Gastrocnemius medialis (tissue), 4 donors: Measurements from ENCODE around the gene ITGA11. TPM values are rescaled to one million over a fixed set of nuclear protein-coding genes. Genes with fewer than 3 reads are reported as not detected.

Experiments
- ATAC-seq, 2 donors: fragments of 150-250 bp; one replicate each; pipeline ENCODE4 v1.9.1; 2016
- DNase-seq, 2 donors: peaks; one replicate each; pipeline ENCODE4 v3.0.0-alpha.2; 2019
- H3K27ac ChIP-seq, 4 donors: fragments of 200-600 bp; sonication (generic); 1 replicate in 1 of 4; 2 replicates in 3 of 4; pipeline ENCODE4 v1.5.1; 2016 to 2018; ENCODE audit warnings: mild to moderate bottlenecking in 2 of 4, moderate library complexity in 1 of 4
- H3K27me3 ChIP-seq, 3 donors: fragments of 200-600 bp; sonication (generic) in 2 of 3; 1 replicate in 1 of 3; 2 replicates in 2 of 3; pipeline versions ENCODE4 v1.5.1 to v1.6.0; 2016 to 2019; ENCODE audit warnings: mild to moderate bottlenecking in 1 of 3, moderate library complexity in 1 of 3
- H3K36me3 ChIP-seq, 2 donors: fragments of 200-600 bp; sonication (generic) in 1 of 2; one replicate each; pipeline ENCODE4 v1.5.1; 2017 to 2018
- H3K4me1 ChIP-seq, 2 donors: fragments of 200-600 bp; sonication (generic) in 1 of 2; one replicate each; pipeline ENCODE4 v1.5.1; 2016 to 2017; ENCODE audit warnings: mild to moderate bottlenecking in 2 of 2
- H3K4me3 ChIP-seq, 4 donors: fragments of 200-600 bp; sonication (generic) in 3 of 4; 1 replicate in 1 of 4; 2 replicates in 3 of 4; pipeline ENCODE4 v1.5.1; 2016 to 2019; ENCODE audit warnings: mild to moderate bottlenecking in 2 of 4
- H3K9me3 ChIP-seq, 3 donors: fragments of 200-600 bp; sonication (generic) in 2 of 3; 1 replicate in 1 of 3; 2 replicates in 2 of 3; pipeline ENCODE4 v1.5.1; 2016 to 2019
- CTCF ChIP-seq, 5 experiments: fragments of 450-650 bp in 3 of 5; fragments of 200-600 bp in 2 of 5; sonication (generic) in 2 of 5; IDR thresholded peaks in 4 of 5; conservative IDR thresholded peaks in 1 of 5; 1 replicate in 4 of 5; 2 replicates in 1 of 5; pipeline ENCODE4 v1.5.1; 2016 to 2019; ENCODE audit warnings: antibody characterized with exemption in 5 of 5, mild to moderate bottlenecking in 3 of 5, moderate library complexity in 3 of 5
- POLR2A ChIP-seq, 2 donors: fragments of 450-650 bp; IDR thresholded peaks; one replicate each; pipeline ENCODE4 v1.6.1; 2017; ENCODE audit warnings: antibody characterized with exemption in 2 of 2, mild to moderate bottlenecking in 2 of 2, moderate library complexity in 2 of 2
- in situ Hi-C, 4 donors: fragments of 200-750 bp; cut with MboI; loops; one replicate each; pipeline versions ENCODE4 v1.15.0 to v1.8.0; 2017; ENCODE audit warnings: low sequenced_read_pairs in 4 of 4
- intact Hi-C: fragments of 100-400 bp; cut with DNase I; formaldehyde crosslinking; loops from one replicate; pipeline ENCODE4 v1.15.1; 2023; ENCODE audit warnings: low total_unique reads
- total RNA-seq, 4 donors: library from RNA; depleted of rRNA; stranded (reverse); fragments of >200 nt; gene quantifications; one replicate each; pipeline versions ENCODE4 v1.1.0 to v1.2.3, GENCODE V29; 2016

The ITGA11 gene
- total RNA-seq, 4 donors from 2014 or later, result 1.5 to 12.0 (median 2.5) TPM

DNA sequence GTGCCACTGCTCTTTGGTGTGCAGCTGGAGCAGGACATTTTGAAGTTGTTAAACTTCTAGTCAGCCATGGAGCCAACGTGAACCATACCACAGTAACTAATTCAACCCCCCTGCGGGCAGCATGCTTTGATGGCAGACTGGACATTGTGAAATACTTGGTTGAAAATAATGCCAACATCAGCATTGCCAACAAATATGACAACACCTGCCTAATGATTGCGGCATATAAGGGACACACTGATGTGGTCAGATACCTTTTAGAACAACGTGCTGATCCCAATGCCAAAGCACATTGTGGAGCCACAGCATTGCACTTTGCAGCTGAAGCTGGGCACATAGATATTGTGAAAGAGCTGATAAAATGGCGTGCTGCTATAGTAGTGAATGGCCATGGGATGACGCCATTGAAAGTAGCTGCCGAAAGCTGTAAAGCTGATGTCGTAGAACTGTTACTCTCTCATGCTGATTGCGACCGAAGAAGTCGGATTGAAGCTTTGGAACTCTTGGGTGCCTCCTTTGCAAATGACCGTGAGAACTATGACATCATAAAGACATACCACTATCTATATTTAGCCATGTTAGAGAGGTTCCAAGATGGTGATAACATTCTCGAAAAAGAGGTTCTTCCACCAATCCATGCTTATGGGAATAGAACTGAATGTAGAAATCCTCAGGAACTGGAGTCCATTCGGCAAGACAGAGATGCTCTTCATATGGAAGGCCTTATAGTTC lies 142.2 kb downstream of the ITGA11 start:
- intact Hi-C loops (loop anchor here (2.0 kb wide), 1 partner anchor 33 kb away; no protein-coding TSS in a partner anchor), in situ Hi-C loops (no loop called here)
- TF ChIP-seq POLR2A (IDR thresholded peaks at IDR 0.05) (peak in 1 of 2 donors; percentile 55), CTCF (IDR thresholded peaks at IDR 0.05 in 4 of 5, conservative IDR thresholded peaks at IDR 0.05 in 1 of 5) (no peak)
- Histone ChIP-seq H3K27me3 (no peaks in the 10 kb centered on the region), H3K4me3 (no peak overlapping the region), H3K27ac (peak overlapping the region; percentile 97 to 100 (median 99)), H3K4me1 (peaks cover 88 to 96% of the 10 kb centered on the region in 2 donors), H3K36me3 (peaks cover 0 to 23% of the 10 kb centered on the region in 2 donors), H3K9me3 (no peaks in the 10 kb centered on the region)
- ATAC-seq (peak; percentile 91 to 94), DNase-seq (peak; percentile 77 to 87)

DNA sequence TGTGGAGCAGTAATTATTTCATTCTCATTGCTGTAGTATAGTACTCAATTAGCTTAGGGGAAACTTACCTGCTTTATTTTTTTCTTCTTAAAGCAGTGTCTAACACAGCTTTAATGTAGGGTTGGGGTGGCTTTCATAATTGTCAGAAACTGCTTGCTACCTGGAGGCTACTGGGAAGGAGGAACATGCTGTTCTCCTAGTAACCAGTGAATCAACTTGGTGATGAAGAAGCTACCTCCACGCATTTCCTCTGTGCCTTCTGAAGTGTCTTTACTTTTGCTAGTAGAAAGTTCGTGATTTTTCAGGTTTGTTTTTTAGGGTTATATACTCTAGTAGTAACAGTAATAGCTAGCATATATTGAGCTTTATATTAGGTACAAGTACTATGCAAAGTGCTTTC lies 142.9 kb downstream of the ITGA11 start:
- Histone ChIP-seq H3K4me3 (peak overlapping the region in 1 of 4 donors; percentile 3), H3K27ac (peak overlapping the region; percentile 97 to 100 (median 99)), H3K9me3 (no peaks in the 10 kb centered on the region), H3K4me1 (peaks cover 84 to 95% of the 10 kb centered on the region in 2 donors), H3K36me3 (peaks cover 0 to 30% of the 10 kb centered on the region in 2 donors), H3K27me3 (no peaks in the 10 kb centered on the region)
- DNase-seq (no peak), ATAC-seq (peak; percentile 48 to 60)
- in situ Hi-C loops, result no loop called here
- intact Hi-C loops, result no loop called here
- TF ChIP-seq CTCF (IDR thresholded peaks at IDR 0.05 in 4 of 5, conservative IDR thresholded peaks at IDR 0.05 in 1 of 5) (no peak), POLR2A (IDR thresholded peaks at IDR 0.05) (no peak)

GRCh38 chr15:68286256-68286655 lies 145.7 kb downstream of the ITGA11 start:
- in situ Hi-C loops (no loop called here), intact Hi-C loops (no loop called here)
- TF ChIP-seq POLR2A (IDR thresholded peaks at IDR 0.05), result no peak
- TF ChIP-seq CTCF (IDR thresholded peaks at IDR 0.05 in 4 of 5, conservative IDR thresholded peaks at IDR 0.05 in 1 of 5), result no peak
- H3K36me3 ChIP-seq, result peaks cover 0 to 26% of the 10 kb centered on the region in 2 donors
- peak overlapping the region in 1 of 4 donors; percentile 77 for H3K4me3 ChIP-seq
- no peak for ATAC-seq
- H3K27ac ChIP-seq, result peak overlapping the region; percentile 97 to 100 (median 99)
- H3K4me1 ChIP-seq, result peaks cover 76 to 92% of the 10 kb centered on the region in 2 donors
- H3K27me3 ChIP-seq, result no peaks in the 10 kb centered on the region
- H3K9me3 ChIP-seq, result no peaks in the 10 kb centered on the region
- DNase-seq, result no peak

GRCh38 chr15:68285259-68285980 lies 146.5 kb downstream of the ITGA11 start:
- H3K36me3 ChIP-seq, result peaks cover 0 to 18% of the 10 kb centered on the region in 2 donors
- H3K9me3 ChIP-seq, result no peaks in the 10 kb centered on the region
- ATAC-seq (no peak), DNase-seq (no peak)
- TF ChIP-seq CTCF (IDR thresholded peaks at IDR 0.05 in 4 of 5, conservative IDR thresholded peaks at IDR 0.05 in 1 of 5) (no peak), POLR2A (IDR thresholded peaks at IDR 0.05) (no peak)
- in situ Hi-C loops, result no loop called here
- peak overlapping the region; percentile 6 to 77 (median 13) for H3K4me3 ChIP-seq
- H3K27ac ChIP-seq, result peak overlapping the region; percentile 97 to 100 (median 99)
- H3K4me1 ChIP-seq, result peaks cover 70 to 92% of the 10 kb centered on the region in 2 donors
- intact Hi-C loops, result no loop called here
- no peaks in the 10 kb centered on the region for H3K27me3 ChIP-seq
